Fibroblast of peridontal ligament (primary cell): Measurements from ENCODE around the gene IL17C.
A peak's percentile ranks its signal among the peaks of the same experiment; 100 is the strongest.
"Not testable (repeated sequence)": the region's sequence is repeated elsewhere in the genome, so short reads cannot be mapped to it uniquely, and the experiment has no call there.

Experiments
- DNase-seq: peaks from one replicate; pipeline ENCODE4 v3.0.0-alpha.2; 2010; ENCODE audit errors: extremely low read depth

IL17C gene

DNA sequence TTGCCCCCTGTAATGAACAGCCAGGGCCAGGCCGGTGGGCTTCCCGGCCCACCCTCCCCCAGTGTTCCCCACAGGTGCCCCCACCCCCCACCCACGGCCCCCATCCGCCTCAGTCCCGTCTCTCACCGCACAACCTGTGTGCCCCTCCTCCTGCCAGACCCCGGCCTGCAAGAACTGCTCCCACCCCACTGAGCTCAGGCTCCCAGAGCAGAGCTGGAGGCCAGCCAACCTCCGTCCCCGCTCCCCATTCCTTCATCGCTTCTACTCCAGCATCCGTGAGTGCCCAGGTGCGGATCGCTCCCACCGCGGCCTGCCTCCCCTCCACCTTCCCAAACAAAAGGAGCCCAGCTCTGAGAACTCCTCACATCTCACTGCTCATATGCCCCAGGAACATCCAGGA is 20.3 kb downstream of the IL17C start:
- no peak for DNase-seq

DNA sequence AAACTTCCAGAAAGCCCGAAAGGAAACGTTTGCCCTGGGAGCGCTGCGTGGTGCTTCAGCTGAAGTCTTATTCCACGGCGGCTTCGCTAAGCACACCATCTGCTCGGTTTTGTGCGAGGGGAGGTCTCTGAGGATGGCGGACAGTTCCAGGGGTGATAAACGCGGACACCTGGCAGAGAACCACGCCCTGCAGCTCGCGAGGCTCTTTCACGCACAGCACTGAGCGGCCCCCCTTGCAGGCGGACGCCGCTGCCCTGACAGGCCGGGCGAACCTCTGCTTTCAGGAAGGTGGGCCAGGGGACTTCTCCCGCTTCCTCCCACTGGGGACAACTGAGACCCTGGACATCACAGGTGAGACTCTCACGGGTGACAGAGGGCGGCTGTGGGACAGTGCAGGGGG is 20.8 kb downstream of the IL17C start:
- DNase-seq, result no peak

DNA sequence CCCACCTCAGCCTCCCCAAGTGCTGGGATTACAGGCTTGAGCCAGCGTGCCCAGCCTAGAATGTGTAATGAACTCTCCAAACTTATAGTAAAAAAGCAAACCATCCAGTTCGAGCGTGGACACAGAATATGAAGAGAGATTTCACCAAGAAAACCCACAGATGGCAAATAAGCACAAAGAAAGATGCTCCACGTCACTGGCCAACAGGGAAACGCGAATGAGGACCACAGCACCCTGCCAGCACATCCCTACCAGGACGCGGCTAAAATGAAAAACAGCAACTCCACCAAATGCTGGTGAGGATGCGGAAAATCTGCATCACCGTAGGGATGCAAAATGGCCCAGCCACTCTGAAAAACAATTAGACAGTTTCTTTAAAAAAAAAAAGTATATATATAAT is 23.1 kb downstream of the IL17C start:
- DNase-seq, result no peak

DNA sequence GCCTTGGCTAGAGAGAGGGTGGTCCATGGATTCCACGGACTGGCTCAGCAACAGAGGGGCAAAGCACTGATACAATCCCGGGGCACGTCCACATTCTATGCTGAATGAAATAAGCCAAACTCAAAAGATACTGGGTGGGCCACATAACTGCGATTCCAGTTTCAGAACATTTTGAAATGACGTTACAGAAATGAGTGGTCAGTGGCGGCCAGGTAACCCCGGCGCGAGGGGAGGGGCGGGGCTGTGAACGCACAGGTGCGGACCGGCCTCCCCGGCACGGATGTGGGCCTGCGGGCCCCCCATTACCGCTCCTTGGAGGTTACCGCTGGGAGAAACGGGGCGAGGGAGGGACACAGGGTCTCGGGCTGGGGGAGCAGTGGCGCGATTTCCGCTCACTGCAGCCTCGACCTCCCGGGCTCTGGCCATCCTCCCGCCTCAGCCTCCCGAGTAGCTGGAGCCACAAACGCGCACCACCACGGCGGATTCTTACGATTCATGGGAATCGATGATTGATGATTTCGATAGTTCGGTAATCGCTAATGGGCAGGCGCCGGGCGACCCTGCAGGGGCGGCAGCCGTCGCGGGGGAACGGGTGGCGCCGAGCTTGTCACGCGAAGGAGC is 24.0 kb downstream of the IL17C start:
- DNase-seq, result no peak

- peak; percentile 96 for DNase-seq
Measured at GRCh38 chr16:88662843-88663606, 24.7 kb downstream of the IL17C start, which contains the start of gene MVD. Gene MVD, minus strand, starts transcription at chr16:88663091. Its CDS starts 11 bp downstream, at chr16:88663080.

DNA sequence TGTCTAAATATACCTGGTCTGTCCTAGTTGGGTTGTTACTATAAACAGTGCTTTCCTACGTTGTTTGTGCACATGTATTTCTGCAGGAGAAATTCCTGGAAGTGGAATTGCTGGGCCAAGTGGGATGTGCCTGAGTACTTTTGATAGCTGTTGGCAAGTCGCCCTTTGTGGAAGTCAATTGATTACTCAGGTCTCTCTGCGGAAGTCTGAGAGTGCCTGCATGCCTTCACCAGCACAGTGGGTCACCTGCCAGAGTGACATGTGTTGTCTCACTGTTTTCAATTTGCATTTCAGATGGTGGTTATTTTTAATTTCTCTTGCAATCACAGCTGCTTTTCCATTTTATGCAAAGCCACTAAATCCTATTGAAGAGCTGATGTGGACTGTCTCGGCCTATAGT is 26.8 kb downstream of the IL17C start:
- no peak for DNase-seq

- DNase-seq, result no peak
Measured at GRCh38 chr16:88665570-88665969, 27.2 kb downstream of the IL17C start.

GRCh38 chr16:88667461-88667860 is 29.1 kb downstream of the IL17C start:
- DNase-seq, result no peak

GRCh38 chr16:88669493-88669892 is 31.1 kb downstream of the IL17C start:
- not testable (repeated sequence) for DNase-seq

GRCh38 chr16:88669980-88670379 is 31.6 kb downstream of the IL17C start:
- DNase-seq, result peak; percentile 71

DNA sequence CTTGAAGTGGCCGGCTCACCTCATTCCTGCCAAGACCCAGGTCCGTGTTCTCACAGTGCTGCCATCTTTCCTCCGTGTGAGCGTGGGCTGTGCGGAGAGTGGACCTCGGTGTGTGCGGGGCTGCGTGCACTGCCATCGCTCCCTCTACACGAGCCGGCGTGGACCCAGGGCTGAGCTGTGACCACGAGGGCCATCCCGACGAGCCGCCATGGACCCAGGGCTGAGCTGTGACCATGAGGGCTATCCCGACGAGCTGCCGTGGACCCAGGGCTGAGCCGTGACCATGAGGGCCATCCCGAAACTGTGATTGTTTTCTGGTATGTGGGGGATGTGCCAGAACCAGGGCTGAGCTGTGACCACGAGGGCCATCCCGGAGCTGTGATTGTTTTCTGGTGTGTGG is 33.4 kb downstream of the IL17C start:
- no peak for DNase-seq

- no peak for DNase-seq
Measured at GRCh38 chr16:88672776-88673175, 34.4 kb downstream of the IL17C start.

GRCh38 chr16:88673716-88674379 is 35.5 kb downstream of the IL17C start:
- DNase-seq, result no peak

DNA sequence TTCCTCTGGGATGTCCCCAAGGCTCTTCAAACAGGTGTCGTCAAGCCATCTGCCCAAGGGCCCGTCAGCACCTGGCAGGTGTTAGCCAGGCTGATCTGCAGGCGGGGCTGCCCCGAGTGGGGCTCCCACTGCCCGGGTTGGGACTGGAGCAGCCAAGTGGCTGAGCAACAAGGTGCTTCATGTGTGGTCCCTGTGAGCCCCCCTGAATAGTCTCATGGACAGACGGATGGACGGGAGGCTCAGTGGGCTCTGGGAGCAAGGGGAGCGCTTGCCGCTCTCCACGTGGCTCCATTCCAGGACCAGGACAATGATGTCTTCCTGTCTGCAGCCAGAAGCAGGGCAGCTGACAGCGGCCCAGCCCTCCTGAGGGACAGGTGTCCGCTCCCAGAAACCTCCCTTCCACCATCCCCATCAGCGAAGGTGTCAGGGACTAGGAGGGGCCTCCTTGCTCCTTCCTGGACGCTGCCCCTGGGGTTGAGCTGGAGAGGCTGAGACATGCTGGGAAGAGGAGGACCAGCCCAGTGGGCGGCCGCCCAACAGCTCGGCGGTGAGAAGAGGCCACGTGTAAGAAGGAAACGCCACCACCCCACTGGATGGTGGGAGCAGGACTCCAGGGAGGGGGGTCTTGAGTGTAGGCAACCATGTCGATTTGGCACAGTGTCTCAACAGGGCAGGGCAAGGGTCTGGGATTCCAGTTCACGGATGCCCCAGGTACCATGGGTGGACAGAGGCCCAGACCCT is 38.3 kb downstream of the IL17C start:
- DNase-seq, result no peak

DNA sequence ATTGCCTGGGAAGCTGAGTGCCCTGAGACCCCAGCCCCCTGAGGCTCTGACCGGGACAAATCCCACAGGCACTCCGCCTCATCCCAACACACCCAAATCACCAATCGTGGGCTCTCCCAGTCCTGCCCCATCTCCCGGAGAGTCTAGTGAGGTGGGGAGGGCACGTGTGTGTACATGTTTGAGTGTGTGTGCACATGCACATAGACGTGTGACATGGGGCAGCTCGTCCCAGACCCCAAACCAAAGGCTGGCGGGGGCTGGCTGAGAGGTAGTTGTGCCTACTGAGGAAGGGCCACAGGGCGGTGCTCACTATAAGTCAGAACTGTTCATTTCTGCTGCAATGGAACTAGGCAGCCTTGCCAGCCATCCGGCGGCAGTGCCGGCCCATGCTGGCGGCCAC is 39.3 kb downstream of the IL17C start:
- DNase-seq, result no peak

GRCh38 chr16:88678224-88678979 is 40.0 kb downstream of the IL17C start:
- no peak for DNase-seq

- no peak for DNase-seq
Measured at GRCh38 chr16:88680554-88681083, 42.2 kb downstream of the IL17C start.

DNA sequence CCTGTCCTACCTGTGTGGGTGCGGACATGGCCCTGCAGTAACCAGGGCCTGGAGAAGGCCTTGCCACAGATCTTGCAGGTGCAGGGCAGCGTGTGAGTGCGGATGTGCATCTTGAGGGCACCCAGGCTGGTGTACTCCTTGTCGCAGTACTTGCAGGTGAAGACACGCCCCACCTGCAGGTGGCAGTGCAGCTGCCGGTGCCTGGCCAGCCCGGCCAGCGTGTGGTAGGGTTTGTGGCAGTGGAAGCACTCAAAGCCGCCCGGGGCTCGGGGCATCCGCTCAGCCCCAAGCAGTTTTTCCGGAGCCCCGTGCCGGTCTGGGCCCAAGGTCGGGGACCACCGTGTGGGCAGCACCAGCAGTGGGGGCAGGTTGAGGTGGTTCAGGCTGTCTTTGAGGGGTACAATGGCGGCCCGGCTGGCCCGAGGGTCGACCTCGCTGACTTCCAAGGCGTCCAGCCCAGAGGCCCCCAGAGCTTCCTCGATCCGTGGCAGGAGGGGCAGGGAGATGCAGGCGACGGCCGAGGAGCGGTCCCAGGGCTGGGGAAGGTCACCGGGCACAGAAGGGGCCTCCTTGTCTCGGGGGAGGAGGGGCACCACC is 42.8 kb downstream of the IL17C start:
- DNase-seq, result no peak

GRCh38 chr16:88681709-88682451 is 43.5 kb downstream of the IL17C start:
- no peak for DNase-seq

DNA sequence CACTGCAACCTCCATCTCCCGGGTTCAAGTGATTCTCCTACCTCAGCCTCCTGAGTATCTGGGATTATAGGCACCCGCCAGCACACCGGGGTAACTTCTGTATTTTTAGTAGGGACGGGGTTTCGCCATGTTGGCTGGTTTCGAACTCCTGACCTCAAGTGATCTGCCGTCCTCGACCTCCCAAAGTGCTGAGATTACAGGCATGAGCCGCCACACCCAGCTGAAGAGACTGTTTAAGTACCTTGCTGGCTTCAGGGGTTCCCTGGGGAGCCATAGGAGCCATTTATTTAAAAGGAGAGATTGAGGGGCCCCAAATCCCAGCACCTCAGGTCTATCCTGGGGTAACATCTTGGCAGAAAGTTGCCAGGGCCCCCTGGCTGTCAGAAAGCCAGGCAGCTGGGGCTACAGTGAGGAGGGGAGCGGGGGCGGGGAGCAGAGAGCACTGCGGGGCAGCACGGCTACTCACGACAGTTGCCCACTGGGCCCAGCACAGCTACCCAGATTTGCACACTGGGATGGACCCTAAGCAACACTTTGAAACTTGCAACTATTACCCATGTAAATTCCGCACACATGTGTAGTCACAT is 46.3 kb downstream of the IL17C start:
- no peak for DNase-seq
